Measurements from ENCODE around the gene ARAP1. TPM values are rescaled to one million over a fixed set of nuclear protein-coding genes. Genes with fewer than 3 reads are reported as not detected.

Gene ARAP1
- total RNA-seq, 1 experiment from 2014 or later, result 86.2 TPM

GRCh38 chr11:72716788-72717435 lies 35.3 kb downstream of the ARAP1 start:
- no peaks in the 10 kb centered on the region for H3K36me3 ChIP-seq (ENCODE audit: low read depth, low read length)
- no peaks in the 10 kb centered on the region for H4K20me1 ChIP-seq (ENCODE audit: low read length)
- no peaks in the 10 kb centered on the region for H3K27me3 ChIP-seq (ENCODE audit: low read length)
- H3K4me1 ChIP-seq (ENCODE audit: insufficient read depth, low read length), result peaks cover 12% of the 10 kb centered on the region
- intact Hi-C loops (cut with micrococcal nuclease), result no loop called here
- ChIA-PET CTCF (interaction anchor here (0.5 kb wide), 1 partner anchor 77 kb away, joined by 3 read pairs; the partner anchor contains the start of gene STARD10), POLR2A (ENCODE audit: unreplicated experiment) (no interaction called here)
- TF ChIP-seq EZH2phosphoT487 (IDR thresholded peaks at IDR 0.05; ENCODE audit: borderline replicate concordance, low read length), result no peak
- TF ChIP-seq EZH2 (IDR thresholded peaks at IDR 0.05; ENCODE audit: low read length, unreplicated experiment), result no peak
- TF ChIP-seq CTCF (conservative IDR thresholded peaks at IDR 0.05; ENCODE audit: low read depth, low read length), result no peak
- no peak overlapping the region for H3K27ac ChIP-seq (ENCODE audit: low read length)
- ATAC-seq (no peak), DNase-seq (no peak)
- no peak overlapping the region for H3K9ac ChIP-seq (ENCODE audit: low read length)
- no peak overlapping the region for H3K4me2 ChIP-seq (ENCODE audit: low read length)
- peaks cover 37% of the 10 kb centered on the region for H3K79me2 ChIP-seq (ENCODE audit: low read length)
- BruUV-seq (replicated peaks), result no TSS peak
- no peak overlapping the region for H3K4me3 ChIP-seq (ENCODE audit: low read length)
- no peaks in the 10 kb centered on the region for H3K9me3 ChIP-seq (ENCODE audit: low read length)
- no peaks in the 10 kb centered on the region for H3F3A ChIP-seq (ENCODE audit: low read length, unreplicated experiment)
- no peaks in the 10 kb centered on the region for H3K9me2 ChIP-seq (replicated peaks; ENCODE audit: low read length)
- no peak overlapping the region for H2AFZ ChIP-seq (ENCODE audit: low read length)

GRCh38 chr11:72716290-72716689 lies 35.9 kb downstream of the ARAP1 start:
- no peaks in the 10 kb centered on the region for H3K27me3 ChIP-seq (ENCODE audit: low read length)
- POLR2A ChIA-PET (ENCODE audit: unreplicated experiment), result no interaction called here
- CTCF ChIA-PET, result no interaction called here
- peaks cover 6% of the 10 kb centered on the region for H3K4me1 ChIP-seq (ENCODE audit: insufficient read depth, low read length)
- no peak overlapping the region for H3K4me2 ChIP-seq (ENCODE audit: low read length)
- H3K9me3 ChIP-seq (ENCODE audit: low read length), result no peaks in the 10 kb centered on the region
- peaks cover 31% of the 10 kb centered on the region for H3K79me2 ChIP-seq (ENCODE audit: low read length)
- no peak; the same call in 1 of the 2 replicates for ATAC-seq
- no peak overlapping the region for H3K27ac ChIP-seq (ENCODE audit: low read length)
- no peaks in the 10 kb centered on the region for H3K36me3 ChIP-seq (ENCODE audit: low read depth, low read length)
- H3K9ac ChIP-seq (ENCODE audit: low read length), result no peak overlapping the region
- no peak overlapping the region for H2AFZ ChIP-seq (ENCODE audit: low read length)
- no peaks in the 10 kb centered on the region for H3F3A ChIP-seq (ENCODE audit: low read length, unreplicated experiment)
- BruUV-seq (replicated peaks), result no TSS peak
- no peaks in the 10 kb centered on the region for H3K9me2 ChIP-seq (replicated peaks; ENCODE audit: low read length)
- no peaks in the 10 kb centered on the region for H4K20me1 ChIP-seq (ENCODE audit: low read length)
- intact Hi-C loops (cut with micrococcal nuclease), result no loop called here
- DNase-seq, result no peak
- TF ChIP-seq EZH2phosphoT487 (IDR thresholded peaks at IDR 0.05; ENCODE audit: borderline replicate concordance, low read length), result no peak
- TF ChIP-seq EZH2 (IDR thresholded peaks at IDR 0.05; ENCODE audit: low read length, unreplicated experiment), result no peak
- no peak for TF ChIP-seq CTCF (conservative IDR thresholded peaks at IDR 0.05; ENCODE audit: low read depth, low read length)
- H3K4me3 ChIP-seq (ENCODE audit: low read length), result no peak overlapping the region

GRCh38 chr11:72712841-72713240 lies 39.4 kb downstream of the ARAP1 start:
- H3K9ac ChIP-seq (ENCODE audit: low read length), result no peak overlapping the region
- TF ChIP-seq EZH2 (IDR thresholded peaks at IDR 0.05; ENCODE audit: low read length, unreplicated experiment) (no peak), CTCF (conservative IDR thresholded peaks at IDR 0.05; ENCODE audit: low read depth, low read length) (no peak), EZH2phosphoT487 (IDR thresholded peaks at IDR 0.05; ENCODE audit: borderline replicate concordance, low read length) (no peak)
- no peaks in the 10 kb centered on the region for H3K4me1 ChIP-seq (ENCODE audit: insufficient read depth, low read length)
- DNase-seq (no peak), ATAC-seq (no peak)
- H3K4me2 ChIP-seq (ENCODE audit: low read length), result no peak overlapping the region
- H3K36me3 ChIP-seq (ENCODE audit: low read depth, low read length), result peaks cover 8% of the 10 kb centered on the region; the same call in 1 of the 2 replicates
- BruUV-seq (replicated peaks), result no TSS peak
- no peak overlapping the region for H3K4me3 ChIP-seq (ENCODE audit: low read length)
- intact Hi-C loops (cut with micrococcal nuclease), result no loop called here
- no peaks in the 10 kb centered on the region for H3K9me2 ChIP-seq (replicated peaks; ENCODE audit: low read length)
- no peak overlapping the region for H2AFZ ChIP-seq (ENCODE audit: low read length)
- H3K79me2 ChIP-seq (ENCODE audit: low read length), result no peaks in the 10 kb centered on the region
- ChIA-PET CTCF (no interaction called here), POLR2A (ENCODE audit: unreplicated experiment) (no interaction called here)
- no peaks in the 10 kb centered on the region for H3K9me3 ChIP-seq (ENCODE audit: low read length)
- H4K20me1 ChIP-seq (ENCODE audit: low read length), result no peaks in the 10 kb centered on the region
- no peak overlapping the region for H3K27ac ChIP-seq (ENCODE audit: low read length)
- H3K27me3 ChIP-seq (ENCODE audit: low read length), result no peaks in the 10 kb centered on the region
- H3F3A ChIP-seq (ENCODE audit: low read length, unreplicated experiment), result no peaks in the 10 kb centered on the region

Measured in PC-3 (cell line).